GM21423 (cell line): ENCODE measurements around the gene MFRP.

Experiments
- ATAC-seq: cut with Tn5 transposase; IDR thresholded peaks from one replicate; pipeline ENCODE4 v1.9.1; 2021; ENCODE audit warnings: mild to moderate bottlenecking, moderate library complexity; ENCODE audit not compliant: unreplicated experiment

MFRP gene

GRCh38 chr11:119338965-119339588, 7.4 kb downstream of the MFRP start:
- no peak for ATAC-seq

- ATAC-seq: no peak
These were observed 8.1 kb downstream of the MFRP start for GRCh38 chr11:119338318-119338890.

GRCh38 chr11:119337581-119338317, 8.8 kb downstream of the MFRP start:
- no peak for ATAC-seq

GRCh38 chr11:119336744-119337469, 9.6 kb downstream of the MFRP start:
- ATAC-seq: no peak

- ATAC-seq: no peak
These were observed 10.6 kb downstream of the MFRP start for GRCh38 chr11:119335655-119336543.

- no peak for ATAC-seq
These were observed 11.3 kb downstream of the MFRP start for GRCh38 chr11:119335091-119335654.

- ATAC-seq: peak; percentile 91
These were observed 12.2 kb downstream of the MFRP start, which contains the start of gene RNF26 for GRCh38 chr11:119334174-119334930. RNF26 (plus strand) TSS chr11:119334527; CDS start chr11:119335123, 596 bp downstream.

GRCh38 chr11:119332111-119332765, 14.3 kb downstream of the MFRP start:
- ATAC-seq: no peak

- no peak for ATAC-seq
These were observed 16.3 kb downstream of the MFRP start for GRCh38 chr11:119330237-119330636.

- no peak for ATAC-seq
These were observed 17.2 kb downstream of the MFRP start for GRCh38 chr11:119329320-119329719.

GRCh38 chr11:119324189-119324588, 22.3 kb downstream of the MFRP start:
- ATAC-seq: no peak

GRCh38 chr11:119323532-119324033, 22.9 kb downstream of the MFRP start:
- no peak for ATAC-seq

GRCh38 chr11:119322921-119323531, 23.5 kb downstream of the MFRP start:
- ATAC-seq: no peak

- no peak for ATAC-seq
These were observed 24.2 kb downstream of the MFRP start for GRCh38 chr11:119322360-119322739.

GRCh38 chr11:119320776-119321524, 25.6 kb downstream of the MFRP start:
- ATAC-seq: peak; percentile 36

GRCh38 chr11:119320240-119320775, 26.2 kb downstream of the MFRP start:
- ATAC-seq: no peak

GRCh38 chr11:119319700-119320239, 26.7 kb downstream of the MFRP start:
- no peak for ATAC-seq
